OCI-LY1 (cell line): ENCODE measurements around the gene ATG7.

Source experiments
- H2AFZ ChIP-seq: fragments of 200-600 bp; sonication (generic), shearing (Covaris generic); 2 replicates; pipeline ENCODE4 v1.6.0; 2014; ENCODE audit warnings: antibody characterized with exemption, mild to moderate bottlenecking, low read length
- H3F3A ChIP-seq: fragments of 200-600 bp; sonication (generic), shearing (Covaris generic); 2 replicates; pipeline ENCODE4 v1.6.0; 2014; ENCODE audit warnings: mild to moderate bottlenecking, antibody characterized with exemption, low read length, moderate library complexity; ENCODE audit not compliant: insufficient read depth
- H3K27ac ChIP-seq: fragments of 200-600 bp; sonication (generic); 2 replicates; pipeline ENCODE4 v1.5.1; 2014; ENCODE audit warnings: low read length, mixed run types, mild to moderate bottlenecking, low read depth; ENCODE audit not compliant: poor library complexity, severe bottlenecking
- H3K27me3 ChIP-seq: fragments of 200-600 bp; sonication (generic); 2 replicates; pipeline ENCODE4 v1.6.0; 2014; ENCODE audit warnings: antibody characterized with exemption, mild to moderate bottlenecking, low read length, moderate library complexity; ENCODE audit not compliant: insufficient read depth
- H3K36me3 ChIP-seq: fragments of 200-600 bp; sonication (generic); 2 replicates; pipeline ENCODE4 v1.6.1; 2014; ENCODE audit warnings: mild to moderate bottlenecking, antibody characterized with exemption, low read length, moderate library complexity, mixed read lengths; ENCODE audit not compliant: insufficient read depth
- H3K4me1 ChIP-seq: fragments of 200-600 bp; sonication (generic); 2 replicates; pipeline ENCODE4 v1.5.1; 2014; ENCODE audit warnings: mild to moderate bottlenecking, low read length, moderate library complexity; ENCODE audit not compliant: insufficient read depth, severe bottlenecking
- H3K4me2 ChIP-seq: fragments of 200-600 bp; sonication (generic), shearing (Covaris generic); 2 replicates; pipeline ENCODE4 v1.6.1; 2014; ENCODE audit warnings: low read length
- H3K4me3 ChIP-seq: fragments of 200-600 bp; sonication (generic); 2 replicates; pipeline ENCODE4 v1.5.1; 2014; ENCODE audit warnings: low read length, low read depth, mild to moderate bottlenecking, mixed read lengths; ENCODE audit not compliant: poor library complexity, severe bottlenecking
- H3K79me2 ChIP-seq: fragments of 200-600 bp; shearing (Covaris generic); 2 replicates; pipeline ENCODE4 v1.6.1; 2016; ENCODE audit warnings: mixed run types, low read length, mixed read lengths; ENCODE audit not compliant: insufficient read depth
- H3K9ac ChIP-seq: fragments of 200-600 bp; sonication (generic), shearing (Covaris generic); 2 replicates; pipeline ENCODE4 v1.6.1; 2014; ENCODE audit warnings: mild to moderate bottlenecking, low read length, mixed read lengths
- H3K9me2 ChIP-seq: fragments of 200-600 bp; sonication (generic), shearing (Covaris generic); 2 replicates; pipeline ENCODE4 v1.6.1; 2014; ENCODE audit warnings: low read depth, mild to moderate bottlenecking, low read length, mixed read lengths
- H3K9me3 ChIP-seq: fragments of 200-600 bp; shearing (Covaris generic); 2 replicates; pipeline ENCODE4 v1.6.1; 2014; ENCODE audit warnings: low read length, mixed read lengths
- H4K20me1 ChIP-seq: fragments of 200-600 bp; sonication (generic), shearing (Covaris generic); 2 replicates; pipeline ENCODE4 v1.6.0; 2016; ENCODE audit warnings: mild to moderate bottlenecking, low read length; ENCODE audit not compliant: insufficient read depth
- CTCF ChIP-seq: fragments of 200-600 bp; sonication (generic), shearing (Covaris generic); IDR thresholded peaks from 2 replicates; pipeline ENCODE4 v1.5.1; 2017; ENCODE audit warnings: mild to moderate bottlenecking, antibody characterized with exemption, low read length, moderate library complexity, mixed read lengths
- EZH2 ChIP-seq: fragments of 200-600 bp; sonication (generic), shearing (Covaris generic); IDR thresholded peaks from 2 replicates; pipeline ENCODE4 v1.8.0; 2017; ENCODE audit warnings: borderline replicate concordance, mixed run types, mild to moderate bottlenecking, antibody characterized with exemption, low read length, moderate library complexity, mixed read lengths

The ATG7 gene

DNA sequence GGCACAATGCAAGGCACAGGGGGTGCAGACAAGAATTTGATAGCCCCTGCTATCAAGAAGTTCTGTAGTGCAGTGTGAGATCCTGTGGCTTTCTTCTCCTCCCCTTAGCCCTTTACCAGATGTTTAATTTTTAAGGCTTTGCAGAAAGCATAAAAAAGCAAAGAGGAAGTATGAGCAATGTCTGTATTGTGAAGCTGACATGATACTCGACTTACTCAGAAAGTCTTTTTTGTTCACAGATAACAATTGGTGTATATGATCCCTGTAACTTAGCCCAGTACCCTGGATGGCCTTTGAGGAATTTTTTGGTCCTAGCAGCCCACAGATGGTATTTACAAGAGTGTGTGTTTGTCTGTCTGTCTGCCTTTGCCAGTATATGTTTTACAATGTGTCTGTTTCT is 58.9 kb downstream of the ATG7 start:
- no peak overlapping the region for H2AFZ ChIP-seq
- no peaks in the 10 kb centered on the region for H3K79me2 ChIP-seq
- no peaks in the 10 kb centered on the region for H3F3A ChIP-seq
- TF ChIP-seq CTCF = no peak
- no peaks in the 10 kb centered on the region for H4K20me1 ChIP-seq
- H3K36me3 ChIP-seq = peaks cover 11% of the 10 kb centered on the region; the same call in 1 of the 2 replicates
- H3K4me1 ChIP-seq = no peaks in the 10 kb centered on the region
- H3K9ac ChIP-seq = no peak overlapping the region
- no peaks in the 10 kb centered on the region for H3K27me3 ChIP-seq
- H3K9me3 ChIP-seq = no peaks in the 10 kb centered on the region
- no peak overlapping the region for H3K4me3 ChIP-seq
- H3K27ac ChIP-seq = no peak overlapping the region
- H3K4me2 ChIP-seq = no peak overlapping the region
- no peaks in the 10 kb centered on the region for H3K9me2 ChIP-seq

DNA sequence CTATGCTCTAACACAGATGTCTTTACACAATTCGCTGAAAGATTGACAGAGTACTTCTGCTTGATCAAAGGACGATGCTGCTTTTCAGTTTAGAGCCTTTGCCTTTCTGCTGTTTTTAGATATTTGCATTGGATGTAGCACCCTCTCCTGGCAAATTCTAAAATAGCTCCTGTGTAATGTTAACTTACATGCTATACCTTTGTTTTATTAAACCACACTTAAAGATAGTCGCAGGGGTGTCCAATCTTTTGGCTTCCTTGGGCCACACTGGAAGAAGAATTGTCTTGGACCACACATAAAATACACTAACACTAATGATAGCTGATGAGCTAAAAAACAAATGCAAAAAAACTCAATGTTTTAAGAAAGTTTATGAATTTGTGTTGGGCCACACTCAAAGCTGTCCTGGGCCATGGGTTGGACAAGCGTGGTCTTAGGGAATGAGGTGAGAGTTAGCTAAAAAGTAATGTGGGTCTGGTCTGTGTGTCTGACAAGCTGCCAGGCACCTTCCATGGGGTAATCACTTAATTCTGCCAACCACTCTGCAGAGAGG is 62.9 kb downstream of the ATG7 start:
- Histone ChIP-seq H3K79me2 (no peaks in the 10 kb centered on the region), H3K9me2 (no peaks in the 10 kb centered on the region)

DNA sequence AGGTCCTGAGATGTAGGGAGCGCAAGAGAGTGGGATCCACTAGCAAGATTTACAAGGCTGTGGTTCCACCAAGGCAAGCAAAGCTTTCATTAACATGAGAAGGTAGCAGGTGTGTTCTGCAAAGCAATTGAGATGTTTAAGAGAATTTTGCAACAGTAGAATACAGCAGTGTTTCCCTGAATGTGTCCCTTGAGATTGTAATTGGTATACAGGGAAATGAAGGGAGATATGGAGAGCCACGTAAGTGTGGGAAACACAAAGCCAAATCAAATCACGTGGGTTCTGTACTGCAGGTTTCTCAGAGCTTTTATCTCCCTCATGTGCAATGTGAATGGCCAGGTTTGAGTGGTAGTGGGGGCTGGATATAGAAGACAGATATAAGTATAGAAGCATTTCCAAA is 67.3 kb downstream of the ATG7 start:
- peaks cover 3% of the 10 kb centered on the region; the same call in 1 of the 2 replicates for H3K36me3 ChIP-seq
- H2AFZ ChIP-seq = no peak overlapping the region

More for the DNA sequence above, 62.9 kb downstream of the ATG7 start:
- no peak overlapping the region for H3K4me3 ChIP-seq
- no peaks in the 10 kb centered on the region for H3K27me3 ChIP-seq
- H4K20me1 ChIP-seq = no peaks in the 10 kb centered on the region
- H3K4me2 ChIP-seq = no peak overlapping the region
- no peak overlapping the region for H2AFZ ChIP-seq
- H3K4me1 ChIP-seq = no peaks in the 10 kb centered on the region
- no peak overlapping the region for H3K27ac ChIP-seq
- no peaks in the 10 kb centered on the region for H3F3A ChIP-seq
- no peak overlapping the region for H3K9ac ChIP-seq
- H3K9me3 ChIP-seq = no peaks in the 10 kb centered on the region
- TF ChIP-seq EZH2 (no peak), CTCF (peak; percentile 58)
- H3K36me3 ChIP-seq = peaks cover 11% of the 10 kb centered on the region; the same call in 1 of the 2 replicates

More for the DNA sequence above, 67.3 kb downstream of the ATG7 start:
- Histone ChIP-seq H3K9me2 (no peaks in the 10 kb centered on the region), H3K9me3 (no peaks in the 10 kb centered on the region), H3K79me2 (no peaks in the 10 kb centered on the region), H3K4me1 (no peaks in the 10 kb centered on the region), H4K20me1 (no peaks in the 10 kb centered on the region), H3K27ac (no peak overlapping the region), H3K27me3 (no peaks in the 10 kb centered on the region), H3F3A (no peaks in the 10 kb centered on the region), H3K9ac (no peak overlapping the region), H3K4me2 (no peak overlapping the region), H3K4me3 (no peak overlapping the region)
- TF ChIP-seq CTCF = no peak
- no peak for TF ChIP-seq EZH2
